HG03045 (cell line): ENCODE results near the gene RGS3.

Experiments
- ATAC-seq: cut with Tn5 transposase; IDR thresholded peaks from one replicate; pipeline ENCODE4 v1.9.1; 2021; ENCODE audit warnings: mild to moderate bottlenecking, moderate library complexity; ENCODE audit not compliant: unreplicated experiment

RGS3 gene

GRCh38 chr9:113614843-113615648 is 151.5 kb downstream of the RGS3 start:
- ATAC-seq: no peak

GRCh38 chr9:113616116-113616515 is 152.6 kb downstream of the RGS3 start:
- ATAC-seq: no peak

- no peak for ATAC-seq
Observed at GRCh38 chr9:113616621-113617496, 153.3 kb downstream of the RGS3 start.

- no peak for ATAC-seq
Observed at GRCh38 chr9:113617550-113617949, 154.0 kb downstream of the RGS3 start.

GRCh38 chr9:113618836-113619490 is 155.4 kb downstream of the RGS3 start:
- no peak for ATAC-seq

GRCh38 chr9:113619491-113620376 is 156.2 kb downstream of the RGS3 start:
- no peak for ATAC-seq

GRCh38 chr9:113620377-113621161 is 157.0 kb downstream of the RGS3 start:
- ATAC-seq: no peak

- no peak for ATAC-seq
Observed at GRCh38 chr9:113621309-113621791, 157.8 kb downstream of the RGS3 start.

GRCh38 chr9:113621980-113622379 is 158.5 kb downstream of the RGS3 start:
- no peak for ATAC-seq

- ATAC-seq: peak; percentile 70
Observed at GRCh38 chr9:113622600-113623400, 159.3 kb downstream of the RGS3 start.

- ATAC-seq: no peak
Observed at GRCh38 chr9:113623851-113624485, 160.4 kb downstream of the RGS3 start.

GRCh38 chr9:113624721-113625120 is 161.2 kb downstream of the RGS3 start:
- no peak for ATAC-seq

GRCh38 chr9:113625486-113625885 is 162.0 kb downstream of the RGS3 start:
- ATAC-seq: no peak

- no peak for ATAC-seq
Observed at GRCh38 chr9:113626735-113627495, 163.4 kb downstream of the RGS3 start.

GRCh38 chr9:113628621-113629020 is 165.1 kb downstream of the RGS3 start:
- ATAC-seq: no peak

- no peak for ATAC-seq
Observed at GRCh38 chr9:113630386-113631136, 167.0 kb downstream of the RGS3 start.
